Epithelial cell of proximal tubule (primary cell): ENCODE data around the gene ECHDC3. TPM values are rescaled to one million over a fixed set of nuclear protein-coding genes. Genes with fewer than 3 reads are reported as not detected.

Source experiments
- DNase-seq: peaks from one replicate; pipeline ENCODE4 v3.0.0-alpha.2; 2011; ENCODE audit warnings: low read depth
- H3K4me3 ChIP-seq: 2 replicates; pipeline ENCODE4 v1.5.1; 2011; ENCODE audit warnings: low read depth, mild to moderate bottlenecking, low read length
- total RNA-seq: library from RNA; depleted of rRNA; stranded (reverse); fragments of >200 nt; gene quantifications from 2 replicates; pipeline ENCODE4 v1.2.3, GENCODE V29; 2015
- TF ChIP-seq, protein P1 (sequence below): conservative IDR thresholded peaks from 2 replicates; pipeline ENCODE4 v1.5.1; 2012; ENCODE audit warnings: low read depth, mild to moderate bottlenecking, low read length

Gene ECHDC3, protein sequence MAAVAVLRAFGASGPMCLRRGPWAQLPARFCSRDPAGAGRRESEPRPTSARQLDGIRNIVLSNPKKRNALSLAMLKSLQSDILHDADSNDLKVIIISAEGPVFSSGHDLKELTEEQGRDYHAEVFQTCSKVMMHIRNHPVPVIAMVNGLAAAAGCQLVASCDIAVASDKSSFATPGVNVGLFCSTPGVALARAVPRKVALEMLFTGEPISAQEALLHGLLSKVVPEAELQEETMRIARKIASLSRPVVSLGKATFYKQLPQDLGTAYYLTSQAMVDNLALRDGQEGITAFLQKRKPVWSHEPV
- 20.2 and 26.3 TPM in 2 replicates for total RNA-seq

DNA sequence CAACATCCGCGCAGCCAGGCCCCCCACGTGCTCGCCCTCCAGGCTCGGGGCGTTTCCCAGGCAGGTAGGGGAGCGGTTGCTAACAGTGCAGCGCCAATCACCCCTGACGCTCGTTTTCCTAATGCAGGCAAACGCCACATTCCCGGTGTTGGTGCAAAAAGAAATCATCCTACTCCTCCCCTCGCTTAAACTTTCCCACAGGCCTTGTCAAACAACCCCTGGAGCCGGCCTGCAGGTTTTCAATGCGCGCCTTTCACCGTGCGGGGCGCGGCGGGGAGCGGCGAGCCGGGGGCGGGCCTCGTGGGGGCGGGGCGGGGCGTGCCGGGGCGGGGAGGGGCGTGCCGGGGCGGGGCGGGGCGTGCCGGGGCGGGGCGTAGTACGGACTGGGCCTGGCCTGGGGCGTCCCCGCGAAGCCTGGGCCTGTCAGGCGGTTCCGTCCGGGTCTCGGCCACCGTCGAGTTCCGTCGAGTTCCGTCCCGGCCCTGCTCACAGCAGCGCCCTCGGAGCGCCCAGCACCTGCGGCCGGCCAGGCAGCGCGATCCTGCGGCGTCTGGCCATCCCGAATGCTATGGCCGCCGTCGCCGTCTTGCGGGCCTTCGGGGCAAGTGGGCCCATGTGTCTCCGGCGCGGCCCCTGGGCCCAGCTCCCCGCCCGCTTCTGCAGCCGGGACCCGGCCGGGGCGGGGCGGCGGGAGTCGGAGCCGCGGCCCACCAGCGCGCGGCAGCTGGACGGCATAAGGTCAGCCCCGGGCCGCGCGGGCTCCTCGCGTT is at the start of gene ECHDC3:
Gene ECHDC3 (plus strand): TSS at position 374 of the 770 bp plus-strand sequence. CDS start 195 bp downstream, at position 569.
- peak within 1 kb of the TSS; percentile 74 for H3K4me3 ChIP-seq
- DNase-seq: no peak

DNA sequence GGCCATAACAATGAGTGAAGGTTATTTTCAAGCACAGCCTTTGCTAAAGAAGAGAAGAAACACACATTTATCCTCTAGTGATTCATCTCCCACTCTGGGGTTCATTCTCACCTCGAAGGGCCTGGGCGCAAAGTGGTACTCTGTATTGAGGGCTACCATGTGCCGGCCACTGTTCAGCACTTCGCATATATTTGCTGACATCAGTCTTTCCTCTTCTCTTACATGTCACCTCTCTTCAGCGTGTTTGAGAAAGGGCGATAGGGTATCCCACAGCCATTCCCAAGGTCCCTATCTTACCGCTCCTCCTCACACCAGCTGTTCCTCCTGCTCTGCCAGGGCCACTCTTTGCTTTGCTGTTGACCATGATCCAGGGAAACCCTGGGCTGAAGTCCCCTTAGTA is 48.8 kb upstream of the ECHDC3 start:
- DNase-seq: no peak
- TF ChIP-seq, protein P1, sequence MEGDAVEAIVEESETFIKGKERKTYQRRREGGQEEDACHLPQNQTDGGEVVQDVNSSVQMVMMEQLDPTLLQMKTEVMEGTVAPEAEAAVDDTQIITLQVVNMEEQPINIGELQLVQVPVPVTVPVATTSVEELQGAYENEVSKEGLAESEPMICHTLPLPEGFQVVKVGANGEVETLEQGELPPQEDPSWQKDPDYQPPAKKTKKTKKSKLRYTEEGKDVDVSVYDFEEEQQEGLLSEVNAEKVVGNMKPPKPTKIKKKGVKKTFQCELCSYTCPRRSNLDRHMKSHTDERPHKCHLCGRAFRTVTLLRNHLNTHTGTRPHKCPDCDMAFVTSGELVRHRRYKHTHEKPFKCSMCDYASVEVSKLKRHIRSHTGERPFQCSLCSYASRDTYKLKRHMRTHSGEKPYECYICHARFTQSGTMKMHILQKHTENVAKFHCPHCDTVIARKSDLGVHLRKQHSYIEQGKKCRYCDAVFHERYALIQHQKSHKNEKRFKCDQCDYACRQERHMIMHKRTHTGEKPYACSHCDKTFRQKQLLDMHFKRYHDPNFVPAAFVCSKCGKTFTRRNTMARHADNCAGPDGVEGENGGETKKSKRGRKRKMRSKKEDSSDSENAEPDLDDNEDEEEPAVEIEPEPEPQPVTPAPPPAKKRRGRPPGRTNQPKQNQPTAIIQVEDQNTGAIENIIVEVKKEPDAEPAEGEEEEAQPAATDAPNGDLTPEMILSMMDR: no peak
- H3K4me3 ChIP-seq: no peak overlapping the region

More for the DNA sequence above, at the start of gene ECHDC3:
- TF ChIP-seq, protein P1: no peak

GRCh38 chr10:11695779-11696178 is 46.4 kb upstream of the ECHDC3 start:
- H3K4me3 ChIP-seq: no peak overlapping the region
- DNase-seq: no peak
- TF ChIP-seq, protein P1: no peak

DNA sequence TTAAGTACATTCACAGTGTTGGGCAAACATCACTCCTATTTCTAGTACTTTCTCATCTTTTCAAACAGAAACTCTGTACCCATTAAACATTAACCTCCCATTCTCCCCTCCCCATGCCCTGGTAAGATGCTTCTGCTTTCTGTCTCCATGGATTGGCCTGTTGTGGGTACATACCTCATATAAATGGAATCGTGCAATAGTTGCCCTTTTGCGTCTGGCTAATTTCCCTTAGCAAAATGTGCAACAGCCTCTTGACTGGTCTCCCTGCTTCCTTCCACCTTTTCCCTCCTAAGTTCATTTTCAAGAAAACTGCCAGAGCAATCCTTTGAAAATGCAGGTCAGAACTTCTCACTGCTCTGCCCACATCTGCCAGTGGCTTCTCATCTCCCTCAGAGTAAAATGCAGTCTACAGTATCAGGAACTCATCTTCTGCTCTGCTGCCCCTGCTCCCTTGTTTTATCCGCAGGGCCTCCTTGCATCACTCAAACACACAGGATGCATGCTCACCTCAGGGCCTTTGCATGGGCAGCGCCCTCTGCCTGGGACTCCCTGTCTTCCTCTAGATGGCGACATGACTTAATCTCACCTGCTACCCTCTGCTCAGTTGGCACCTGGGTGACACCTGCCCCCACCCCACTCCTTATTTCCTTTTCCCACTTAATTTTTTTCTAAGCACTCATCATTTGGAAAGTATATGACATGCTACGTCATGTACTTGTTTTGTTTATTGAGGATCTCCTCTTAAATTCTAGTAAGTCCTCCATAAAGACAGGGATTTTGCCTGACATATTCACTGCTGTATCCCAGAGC is 44.3 kb upstream of the ECHDC3 start:
- TF ChIP-seq, protein P1: peak; percentile 30
- no peak overlapping the region for H3K4me3 ChIP-seq
- DNase-seq: no peak

- no peak overlapping the region for H3K4me3 ChIP-seq
- no peak for DNase-seq
- TF ChIP-seq, protein P1: no peak
Measured at GRCh38 chr10:11698691-11699549, 43.3 kb upstream of the ECHDC3 start.

DNA sequence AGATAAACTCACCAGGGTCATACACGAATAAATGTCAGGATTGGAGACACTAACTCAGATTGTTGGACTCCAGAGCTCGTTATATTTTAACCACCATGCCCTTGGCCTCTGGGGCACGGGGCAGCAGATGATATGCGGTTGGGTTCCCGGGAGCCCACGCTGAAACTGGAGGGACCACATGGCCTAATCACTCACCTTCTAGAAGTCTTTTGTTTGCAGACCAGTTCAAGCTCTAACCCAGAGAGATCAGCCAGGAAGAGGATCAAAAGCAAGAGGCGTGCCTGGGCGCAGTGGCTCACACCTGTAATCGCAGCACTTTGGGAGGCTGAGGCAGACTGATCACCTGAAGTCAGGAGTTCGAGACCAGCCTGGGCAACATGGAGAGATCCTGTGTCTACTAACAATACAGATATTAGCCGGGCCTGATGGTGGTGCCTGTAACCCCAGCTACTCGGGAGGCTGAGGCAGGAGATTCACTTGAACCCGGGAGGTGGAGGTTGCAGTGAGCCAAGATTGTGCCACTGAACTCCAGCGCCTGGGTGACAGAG is 42.6 kb upstream of the ECHDC3 start:
- TF ChIP-seq, protein P1: no peak
- H3K4me3 ChIP-seq: no peak overlapping the region

More for the DNA sequence above, 42.6 kb upstream of the ECHDC3 start:
- no peak for DNase-seq
